Embryonic facial prominence (tissue), 1 donor: ENCODE results near the gene PEX14.

Experiments
- DNase-seq: peaks from one replicate; pipeline ENCODE4 v3.0.0-alpha.2; 2016; ENCODE audit errors: extremely low spot score

Gene PEX14

GRCh38 chr1:10646347-10646861, 171.7 kb downstream of the PEX14 start:
- DNase-seq = no peak

- no peak for DNase-seq
Measured at GRCh38 chr1:10647414-10648170, 172.8 kb downstream of the PEX14 start.

GRCh38 chr1:10648689-10649516, 174.2 kb downstream of the PEX14 start:
- DNase-seq = no peak

DNA sequence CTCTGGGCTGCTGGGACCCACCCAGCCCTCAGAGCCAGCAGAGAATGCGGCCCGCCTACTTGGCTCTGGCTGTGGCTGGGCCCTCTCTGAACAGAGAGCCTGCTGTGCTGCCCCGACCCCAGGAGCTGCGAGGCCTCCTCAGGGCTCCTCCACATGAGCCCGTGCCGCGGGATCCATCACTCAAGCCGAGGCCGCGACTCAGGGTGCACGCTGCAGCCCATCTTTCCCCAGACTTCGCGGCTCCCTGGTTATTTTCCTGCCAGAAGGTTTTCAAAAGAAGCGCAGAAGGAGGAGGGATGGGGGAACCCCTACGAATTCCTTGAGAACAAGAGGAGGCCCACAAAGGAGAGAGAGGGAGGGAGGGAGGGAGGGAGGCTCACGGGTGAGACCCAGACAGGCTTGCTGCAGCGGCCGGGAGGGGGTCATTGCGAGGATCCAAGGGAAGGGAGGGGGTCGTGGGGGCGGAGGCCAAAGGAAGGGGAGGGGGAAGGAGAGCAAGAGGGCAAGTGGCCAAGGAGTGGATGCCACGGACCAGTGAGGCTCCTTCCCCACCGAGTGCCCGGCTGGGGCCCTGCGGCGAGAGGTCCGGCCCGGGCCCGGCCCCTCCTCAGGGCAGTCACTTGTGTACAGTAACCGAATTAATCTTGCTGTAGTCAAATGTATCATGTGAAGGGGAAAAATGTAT, 174.9 kb downstream of the PEX14 start:
- DNase-seq = no peak

DNA sequence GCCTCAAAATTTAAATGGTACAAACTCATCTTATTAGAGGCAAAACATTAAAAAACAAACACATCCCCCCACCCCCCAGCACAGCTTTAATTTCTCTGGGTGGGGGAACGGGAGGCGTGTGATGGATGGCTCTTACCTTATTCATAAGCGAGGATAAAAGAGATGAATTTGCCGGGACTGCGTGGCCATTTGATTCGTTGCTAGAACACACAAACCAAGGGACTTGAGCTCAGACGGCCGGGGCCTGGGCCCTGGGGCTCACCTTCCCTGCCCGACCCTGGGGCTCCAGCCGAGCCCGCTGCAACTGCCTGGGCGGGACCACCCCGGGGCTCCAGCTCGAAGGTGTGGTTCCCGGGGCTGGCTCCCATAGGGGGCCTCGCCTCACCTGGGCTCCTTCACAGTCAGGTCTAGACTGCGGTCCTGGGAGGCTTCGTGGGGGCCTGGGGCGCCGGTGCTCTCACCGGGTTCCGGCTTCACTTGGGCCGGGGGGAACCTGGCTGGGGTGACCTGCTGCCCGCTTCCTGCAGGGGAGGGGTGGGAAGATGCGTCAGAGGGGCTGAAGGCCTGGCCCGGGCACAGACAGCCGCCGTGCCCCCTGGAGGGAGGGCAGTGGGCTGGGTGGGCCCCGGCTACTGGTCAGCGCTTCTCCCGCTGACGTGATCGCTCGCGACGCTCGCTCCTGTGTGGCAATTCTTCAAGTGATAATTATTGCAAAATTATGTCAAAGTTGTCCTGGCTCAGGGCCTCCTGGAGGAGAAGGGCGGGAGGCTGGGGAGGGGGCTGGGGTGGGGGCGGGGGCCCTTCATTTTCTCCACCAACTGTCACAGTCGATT, 176.0 kb downstream of the PEX14 start:
- no peak for DNase-seq

DNA sequence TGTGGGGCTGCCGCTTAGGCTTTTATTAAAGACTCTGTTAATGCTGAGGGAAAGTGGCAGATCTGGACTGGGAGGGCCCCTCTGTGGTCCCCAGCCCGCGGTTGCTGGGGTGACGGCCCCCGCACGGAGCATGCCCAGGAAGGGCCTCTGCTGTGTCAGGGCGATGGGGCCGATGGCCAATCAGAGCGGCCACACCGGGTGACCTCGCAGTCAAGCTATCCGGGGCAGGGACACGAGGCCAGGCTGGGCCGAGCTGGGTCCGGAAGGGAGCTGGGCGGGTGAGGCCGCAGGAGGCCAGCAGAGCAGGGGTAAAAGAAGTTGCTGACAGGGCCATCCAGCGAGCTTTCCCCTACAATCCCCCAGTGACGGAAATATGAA, 176.6 kb downstream of the PEX14 start:
- no peak for DNase-seq

DNA sequence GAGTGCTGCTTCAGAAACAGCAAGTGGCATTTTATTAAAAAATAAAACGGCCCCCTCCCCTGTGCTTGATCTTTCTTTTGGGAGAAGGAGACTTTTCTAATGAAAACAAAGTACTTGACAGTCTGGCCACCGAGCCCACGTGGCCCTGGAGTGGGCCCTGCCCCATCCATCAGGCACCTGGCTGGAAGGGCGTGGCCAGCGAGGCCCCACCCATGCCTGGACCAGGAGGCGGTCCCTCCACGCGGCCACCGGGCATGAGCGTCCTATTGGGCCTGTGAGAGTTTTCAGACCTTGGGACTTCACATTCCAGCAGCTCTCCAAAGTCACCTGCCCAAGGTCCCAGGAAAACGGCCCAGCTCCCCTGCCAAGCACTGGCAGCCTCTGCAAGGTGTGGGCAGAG, 177.0 kb downstream of the PEX14 start:
- no peak for DNase-seq

GRCh38 chr1:10652626-10653025, 177.9 kb downstream of the PEX14 start:
- no peak for DNase-seq

DNA sequence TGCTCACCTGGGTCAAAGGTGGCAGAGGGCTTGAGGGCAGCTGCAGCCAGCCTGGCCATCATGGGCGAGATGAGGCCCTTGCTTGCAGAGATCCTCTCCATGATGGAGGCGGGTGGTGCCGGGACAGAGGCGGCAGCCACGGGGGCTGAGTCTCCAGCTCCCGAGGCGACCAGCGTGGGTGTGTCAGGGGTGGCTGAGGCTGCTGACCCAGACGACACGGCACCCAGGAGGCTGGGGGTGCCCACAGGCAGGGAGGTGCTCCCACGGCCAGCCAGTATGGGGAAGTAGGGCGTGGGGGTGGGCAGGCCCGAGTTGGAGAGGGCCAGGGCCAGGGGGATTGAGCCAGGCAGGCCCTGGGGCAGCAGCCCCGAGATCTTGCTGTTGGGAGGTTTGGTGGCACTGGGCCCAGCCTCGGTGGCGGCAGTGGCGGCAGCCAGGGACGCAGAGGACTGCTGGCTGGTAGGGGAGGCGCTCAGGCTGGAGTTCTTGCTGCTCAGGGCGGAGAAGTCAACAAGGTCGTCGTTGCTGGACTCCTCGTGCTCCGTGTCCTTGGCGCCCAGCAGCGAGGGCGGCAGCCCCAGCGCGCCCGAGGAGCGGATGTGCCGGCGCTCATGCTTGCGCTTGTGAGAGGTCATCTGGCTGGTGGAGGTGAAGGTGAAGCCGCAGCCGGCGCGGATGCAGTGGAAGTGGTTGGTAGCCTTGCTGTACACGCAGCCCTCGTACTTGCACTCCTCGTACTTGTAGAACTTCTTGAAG, 178.8 kb downstream of the PEX14 start:
- DNase-seq = no peak

DNA sequence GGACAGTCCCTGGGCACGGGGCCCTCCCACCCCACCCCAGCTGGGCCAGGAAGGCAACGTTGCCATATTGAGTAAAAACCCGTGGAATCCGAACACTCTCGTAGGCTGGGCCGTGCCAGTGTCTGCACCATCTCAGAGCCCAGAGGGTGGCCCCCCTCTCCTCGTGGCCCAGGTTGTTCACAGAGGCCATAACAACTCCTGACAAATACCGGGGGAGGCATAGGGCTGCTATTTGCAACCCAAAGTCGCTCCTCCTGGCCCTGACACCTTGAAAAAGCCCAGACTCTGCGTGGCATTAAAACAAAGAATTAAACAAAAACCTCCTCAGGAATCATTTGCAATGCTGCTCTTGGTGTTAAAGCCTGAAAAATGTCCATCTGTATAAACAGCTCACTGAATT, 180.3 kb downstream of the PEX14 start:
- DNase-seq = no peak

GRCh38 chr1:10656431-10656830, 181.7 kb downstream of the PEX14 start:
- DNase-seq = no peak

DNA sequence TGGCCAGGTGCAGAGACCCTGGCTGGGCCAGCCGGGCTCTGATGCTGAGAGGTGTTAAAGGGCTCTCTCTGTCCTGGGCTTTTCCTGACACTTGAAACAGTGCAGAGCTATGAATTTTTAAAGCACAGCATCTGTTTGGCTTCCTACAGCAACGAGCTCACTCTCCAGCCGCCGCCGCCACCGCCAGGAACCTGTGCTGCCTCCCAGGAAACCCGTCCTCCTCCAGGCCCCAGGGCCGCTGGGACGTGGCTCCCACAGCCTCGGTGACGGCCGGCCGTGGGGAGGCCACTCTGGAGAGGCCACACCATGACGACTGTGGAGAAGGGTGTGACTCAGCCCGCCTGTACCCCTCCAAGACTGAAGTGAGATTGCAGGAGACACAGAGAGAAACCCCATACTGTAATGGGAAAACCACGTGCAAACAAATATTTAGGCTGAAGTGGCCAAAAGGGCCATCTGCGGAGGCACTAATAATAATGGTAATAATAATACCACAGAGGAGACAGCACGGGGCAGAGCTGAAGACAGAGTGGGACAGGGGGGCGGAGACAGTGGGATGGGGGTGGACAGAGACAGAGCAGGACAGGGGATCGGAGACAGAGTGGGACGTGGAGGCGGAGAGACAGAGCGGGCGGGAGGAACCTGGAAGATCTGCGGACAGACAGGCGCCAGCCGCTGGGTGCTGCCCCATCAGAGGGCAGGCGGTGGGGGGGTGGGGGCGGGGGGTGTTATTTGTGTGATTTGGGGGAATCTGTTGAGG, 182.5 kb downstream of the PEX14 start:
- DNase-seq = no peak

GRCh38 chr1:10658396-10659066, 183.8 kb downstream of the PEX14 start:
- no peak for DNase-seq

- DNase-seq = no peak
Measured at GRCh38 chr1:10659218-10659617, 184.5 kb downstream of the PEX14 start.

GRCh38 chr1:10659646-10660540, 185.1 kb downstream of the PEX14 start:
- DNase-seq = no peak

- DNase-seq = no peak
Measured at GRCh38 chr1:10661453-10661852, 186.7 kb downstream of the PEX14 start.

GRCh38 chr1:10662090-10662688, 187.4 kb downstream of the PEX14 start:
- DNase-seq = no peak
